GM12892 (cell line): ENCODE measurements around the gene EXOSC10.

ENCODE experiments used
- POLR2A ChIP-seq: IDR thresholded peaks from 2 replicates; pipeline ENCODE4 v1.6.1; 2011; ENCODE audit warnings: low read depth, low read length, control low read depth
- POLR2AphosphoS5 ChIP-seq: IDR thresholded peaks from 2 replicates; pipeline ENCODE4 v1.6.1; 2011; ENCODE audit warnings: low read depth, low read length, control low read depth
- TAF1 ChIP-seq: IDR thresholded peaks from 2 replicates; pipeline ENCODE4 v1.6.1; 2011; ENCODE audit warnings: low read depth, mild to moderate bottlenecking, control low read depth, low read length, borderline replicate concordance

DNA sequence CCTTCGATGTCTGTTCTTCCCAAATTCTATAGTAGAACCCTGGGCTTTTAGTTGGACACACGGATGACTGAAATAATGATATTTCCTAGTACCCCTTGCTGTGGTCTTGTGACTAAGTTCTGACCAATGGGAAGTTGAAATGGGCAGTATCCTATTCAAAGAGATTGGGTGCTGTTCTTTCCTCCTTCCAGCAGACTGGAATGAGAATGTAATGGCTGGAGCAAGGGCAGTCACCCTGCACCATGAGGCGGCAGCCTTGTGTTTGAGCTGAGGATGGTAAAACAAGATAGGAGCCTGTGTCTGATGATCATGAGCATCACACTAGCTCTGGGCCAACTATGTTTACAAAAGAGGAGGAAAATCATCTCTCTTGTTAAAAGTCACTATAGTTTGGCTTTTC is 34.7 kb downstream of the EXOSC10 start:
- TF ChIP-seq POLR2AphosphoS5 (no peak), POLR2A (no peak), TAF1 (no peak)
